Measurements from ENCODE around the gene DHRS2. TPM values are rescaled to one million over a fixed set of nuclear protein-coding genes. Genes with fewer than 3 reads are reported as not detected.

The DHRS2 gene
- total and polyA plus RNA-seq, 8 donors, result 0.26 to 1.1 (median 0.60) TPM

GRCh38 chr14:23692416-23692815, 56.3 kb downstream of the DHRS2 start:
- no peak for ATAC-seq
- Histone ChIP-seq H3K27ac (no peak overlapping the region), H3K36me3 (no peaks in the 10 kb centered on the region), H3K4me1 (peaks cover 5 to 15% of the 10 kb centered on the region in 2 donors), H3K4me3 (no peak overlapping the region), H3K27me3 (peaks cover 0 to 24% of the 10 kb centered on the region in 2 donors), H3K9me3 (no peaks in the 10 kb centered on the region)
- intact Hi-C loops (cut with DNase I), result no loop called here
- no peak for DNase-seq
- TF ChIP-seq CTCF (IDR thresholded peaks at IDR 0.05), result no peak

GRCh38 chr14:23693252-23693775, 57.1 kb downstream of the DHRS2 start:
- no peak overlapping the region for H3K4me3 ChIP-seq
- peaks cover 5 to 15% of the 10 kb centered on the region in 2 donors for H3K4me1 ChIP-seq
- TF ChIP-seq CTCF (IDR thresholded peaks at IDR 0.05), result no peak
- H3K9me3 ChIP-seq, result no peaks in the 10 kb centered on the region
- DNase-seq (no peak), ATAC-seq (no peak)
- H3K27ac ChIP-seq, result no peak overlapping the region
- H3K27me3 ChIP-seq, result peaks cover 0 to 24% of the 10 kb centered on the region in 2 donors
- H3K36me3 ChIP-seq, result no peaks in the 10 kb centered on the region
- intact Hi-C loops (cut with DNase I), result no loop called here

GRCh38 chr14:23694085-23694948, 58.2 kb downstream of the DHRS2 start:
- ATAC-seq, result peak; percentile 51
- TF ChIP-seq CTCF (IDR thresholded peaks at IDR 0.05), result no peak
- no peak overlapping the region for H3K4me3 ChIP-seq
- DNase-seq, result no peak
- H3K4me1 ChIP-seq, result peaks cover 5 to 15% of the 10 kb centered on the region in 2 donors
- no peaks in the 10 kb centered on the region for H3K36me3 ChIP-seq
- H3K9me3 ChIP-seq, result no peaks in the 10 kb centered on the region
- H3K27ac ChIP-seq, result no peak overlapping the region
- peaks cover 0 to 24% of the 10 kb centered on the region in 2 donors for H3K27me3 ChIP-seq
- intact Hi-C loops (cut with DNase I), result no loop called here

Other genes with a start within 250 kb of the DHRS2 start
- gene MYH6, start 228.1 kb upstream of the DHRS2 start, total RNA-seq, result 1 to 10 TPM; 1.4 to 1.5 TPM
- gene MYH6, start 228.1 kb upstream of the DHRS2 start, polyA plus RNA-seq (ENCODE audit: insufficient read length in 6 of 6), result under 1 TPM in 3 of 6 donors, not detected in 3; 0.03 to 0.05 (median 0.04) TPM
- gene MYH7, start 200.7 kb upstream of the DHRS2 start, total RNA-seq, result 1 to 10 TPM; 1.2 to 1.8 TPM
- gene MYH7, start 200.7 kb upstream of the DHRS2 start, polyA plus RNA-seq (ENCODE audit: insufficient read length in 6 of 6), result 1 to 10 TPM in 1 of 6 donors, under 1 TPM in 4, not detected in 1; 0.03 to 2.0 (median 0.04) TPM
- gene NGDN, start 166.7 kb upstream of the DHRS2 start, total RNA-seq, result 10 to 100 TPM; 21.6 to 31.4 TPM
- 10 to 100 TPM; 58.1 to 79.3 (median 61.6) TPM for gene NGDN, start 166.7 kb upstream of the DHRS2 start, polyA plus RNA-seq (ENCODE audit: insufficient read length in 6 of 6)
- gene ZFHX2, start 84.6 kb upstream of the DHRS2 start, total RNA-seq, result 1 to 10 TPM; 2.9 to 3.1 TPM
- 1 to 10 TPM; 4.7 to 6.2 (median 5.3) TPM for gene ZFHX2, start 84.6 kb upstream of the DHRS2 start, polyA plus RNA-seq (ENCODE audit: insufficient read length in 6 of 6)
- 10 to 100 TPM; 15.2 to 20.3 TPM for gene THTPA, start 80.1 kb upstream of the DHRS2 start, total RNA-seq
- 10 to 100 TPM; 10.7 to 13.2 (median 12.4) TPM for gene THTPA, start 80.1 kb upstream of the DHRS2 start, polyA plus RNA-seq (ENCODE audit: insufficient read length in 6 of 6)
- 100 to 1,000 TPM in 1 of 2 donors, 10 to 100 TPM in 1; 93.7 to 121 TPM for gene AP1G2, start 68.6 kb upstream of the DHRS2 start, total RNA-seq
- gene AP1G2, start 68.6 kb upstream of the DHRS2 start, polyA plus RNA-seq (ENCODE audit: insufficient read length in 6 of 6), result 10 to 100 TPM; 60.6 to 97.3 (median 92.2) TPM
- 1 to 10 TPM; 1.3 TPM for gene JPH4, start 57.6 kb upstream of the DHRS2 start, total RNA-seq
- gene JPH4, start 57.6 kb upstream of the DHRS2 start, polyA plus RNA-seq (ENCODE audit: insufficient read length in 6 of 6), result 1 to 10 TPM in 3 of 6 donors, under 1 TPM in 3; 0.84 to 1.2 (median 1.0) TPM

All from left lung (tissue), 10 donors.